Measurements from ENCODE around the gene PDIA5.

- TF ChIP-seq CTCF (IDR thresholded peaks at IDR 0.05; ENCODE audit: low read depth, low read length, poor library complexity, severe bottlenecking) (no peak), EZH2phosphoT487 (IDR thresholded peaks at IDR 0.05; ENCODE audit: borderline replicate concordance, low read length) (no peak)
Observed at GRCh38 chr3:123084738-123085237, 18.0 kb downstream of the PDIA5 start.
